GM18858 (cell line): Measurements from ENCODE around the gene ANKRD49.

Experiments used
- ATAC-seq: cut with Tn5 transposase; IDR thresholded peaks from one replicate; pipeline ENCODE4 v1.9.1; 2021; ENCODE audit not compliant: unreplicated experiment

The ANKRD49 gene

DNA sequence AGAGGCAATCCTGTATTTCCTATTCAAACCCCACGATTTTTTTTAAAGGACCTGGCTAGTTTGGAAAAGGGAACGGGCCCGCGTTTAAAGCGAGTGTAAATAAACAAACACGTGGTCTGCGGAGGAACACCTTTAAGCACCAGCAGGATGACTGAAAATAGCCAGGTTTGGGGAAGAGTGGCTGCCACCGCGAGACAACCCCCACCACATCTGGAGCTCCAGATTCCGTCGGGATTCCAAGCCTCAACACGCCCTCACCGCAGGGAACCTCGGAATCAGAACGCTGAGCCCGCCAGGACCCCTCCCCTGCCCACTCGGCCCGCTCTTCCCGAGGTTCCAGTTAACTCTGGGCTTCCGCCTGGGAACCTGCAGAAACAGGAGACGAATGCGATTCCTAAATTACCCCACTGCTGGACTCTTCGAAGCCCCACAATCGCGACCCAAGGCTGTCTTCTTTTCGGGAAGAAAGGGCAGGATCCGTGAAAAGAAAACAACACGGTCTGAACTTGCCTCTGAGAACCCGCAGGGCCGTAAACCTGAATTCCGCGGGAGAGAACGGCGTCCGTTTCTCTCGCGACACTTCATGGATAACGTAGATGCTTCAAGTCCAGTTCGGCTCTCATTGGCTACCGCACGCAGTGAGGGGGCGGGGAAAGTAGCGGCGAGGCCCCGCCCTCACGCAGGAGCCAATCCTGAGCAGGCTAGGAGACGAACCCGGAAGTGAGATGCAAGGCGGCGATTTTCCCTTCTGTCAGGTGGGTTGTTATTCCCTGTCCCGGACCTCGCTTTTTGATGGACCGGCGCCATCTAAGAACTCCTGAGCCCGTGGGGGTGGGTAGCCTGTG, at the start of gene ANKRD49, which contains the start of gene MRE11:
ANKRD49 (plus strand) TSS at position 704 of the 845 bp plus-strand sequence. CDS start 2,710 bp downstream, outside the sequence.
MRE11 (minus strand) TSS at position 564 of the 845 bp plus-strand sequence. CDS start 1,043 bp downstream, outside the sequence.
- peak; percentile 99 for ATAC-seq

GRCh38 chr11:94445641-94446040, 48.1 kb upstream of the ANKRD49 start:
- ATAC-seq, result no peak

- no peak for ATAC-seq
These were observed 46.6 kb upstream of the ANKRD49 start for GRCh38 chr11:94447149-94447548.

- ATAC-seq, result no peak
These were observed 44.8 kb upstream of the ANKRD49 start for GRCh38 chr11:94449029-94449428.

GRCh38 chr11:94449437-94449836, 44.3 kb upstream of the ANKRD49 start:
- no peak for ATAC-seq

GRCh38 chr11:94450048-94450447, 43.7 kb upstream of the ANKRD49 start:
- ATAC-seq, result no peak

- ATAC-seq, result no peak
These were observed 40.8 kb upstream of the ANKRD49 start for GRCh38 chr11:94452988-94453387.

- ATAC-seq, result no peak
These were observed 39.5 kb upstream of the ANKRD49 start for GRCh38 chr11:94454301-94454700.

DNA sequence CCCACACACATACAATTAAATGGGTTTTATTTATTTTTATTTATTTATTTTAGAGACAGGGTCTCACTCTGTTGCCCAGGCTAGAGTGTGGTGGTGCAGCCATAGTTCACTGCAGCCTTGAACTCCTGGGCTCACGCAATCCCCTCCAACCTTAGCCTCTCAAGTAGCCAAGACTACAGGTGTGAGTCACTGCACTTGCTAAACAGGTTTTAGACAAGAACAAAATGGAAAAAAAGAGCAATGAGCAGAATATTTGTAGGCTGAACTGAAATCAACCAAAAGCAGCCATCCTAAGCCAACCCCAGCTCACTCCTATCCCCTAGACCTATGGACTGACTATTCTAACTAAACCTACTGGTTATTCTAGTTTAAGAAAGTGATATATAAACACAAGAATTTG, 37.9 kb upstream of the ANKRD49 start:
- ATAC-seq, result no peak

GRCh38 chr11:94457118-94458029, 36.4 kb upstream of the ANKRD49 start:
- ATAC-seq, result no peak

DNA sequence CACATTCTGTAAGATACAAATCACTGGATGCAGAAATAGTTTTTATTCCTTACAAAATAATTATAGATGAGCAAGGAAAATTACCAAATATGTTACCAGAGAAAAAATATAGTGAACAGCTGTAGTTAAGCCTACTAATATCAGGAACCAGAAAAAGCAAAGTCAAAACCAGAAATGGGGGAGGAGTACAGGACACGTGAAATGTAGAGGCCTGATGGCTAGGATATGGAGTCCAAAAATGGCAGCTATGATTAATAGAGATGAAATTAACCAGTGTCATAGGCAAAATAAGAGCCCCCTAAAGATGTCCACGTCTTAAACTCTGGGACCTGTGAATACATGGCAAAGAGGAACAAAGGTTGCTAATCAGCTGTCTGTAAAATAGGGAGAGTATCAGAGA, 34.2 kb upstream of the ANKRD49 start:
- ATAC-seq, result no peak

DNA sequence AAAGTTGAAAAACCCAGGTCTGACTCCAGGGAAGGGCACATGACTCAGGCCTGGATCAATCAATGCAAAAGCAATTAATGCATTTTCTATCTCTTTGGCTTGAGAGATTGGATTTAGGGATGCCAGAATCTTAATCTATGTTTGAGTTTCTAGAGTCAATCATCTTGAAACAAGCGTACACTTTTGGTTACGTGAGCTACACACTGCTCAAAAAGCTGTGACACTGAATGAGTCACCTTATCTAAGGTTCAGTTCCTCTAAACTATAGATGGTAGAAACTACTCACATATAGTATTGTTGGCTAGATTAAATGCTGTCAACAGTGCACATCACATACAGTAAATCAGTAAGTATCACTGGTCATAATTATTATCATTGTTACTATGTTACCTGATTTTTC, 24.4 kb upstream of the ANKRD49 start:
- peak; percentile 82 for ATAC-seq

GRCh38 chr11:94472916-94473799, 20.6 kb upstream of the ANKRD49 start:
- peak; percentile 78 for ATAC-seq

DNA sequence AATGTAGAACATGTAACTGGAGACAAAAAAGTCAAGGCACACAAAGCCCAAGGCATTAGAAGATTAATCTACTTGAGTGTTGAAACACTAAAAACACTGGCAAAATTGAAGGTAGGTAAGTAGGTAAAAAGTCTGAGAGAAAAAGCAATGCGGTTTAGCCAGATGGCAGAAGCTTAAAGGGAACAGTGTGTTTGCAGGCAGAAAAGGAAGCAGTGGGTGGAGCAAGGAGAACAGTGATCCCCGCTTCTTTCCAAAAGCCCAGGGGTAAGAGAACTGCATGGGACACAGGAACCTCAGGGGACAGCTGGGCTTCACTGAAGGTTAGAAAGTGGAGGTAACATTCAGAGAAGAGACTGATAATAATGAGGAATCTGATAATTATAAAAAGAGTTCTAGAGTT, 16.2 kb upstream of the ANKRD49 start:
- ATAC-seq, result no peak

DNA sequence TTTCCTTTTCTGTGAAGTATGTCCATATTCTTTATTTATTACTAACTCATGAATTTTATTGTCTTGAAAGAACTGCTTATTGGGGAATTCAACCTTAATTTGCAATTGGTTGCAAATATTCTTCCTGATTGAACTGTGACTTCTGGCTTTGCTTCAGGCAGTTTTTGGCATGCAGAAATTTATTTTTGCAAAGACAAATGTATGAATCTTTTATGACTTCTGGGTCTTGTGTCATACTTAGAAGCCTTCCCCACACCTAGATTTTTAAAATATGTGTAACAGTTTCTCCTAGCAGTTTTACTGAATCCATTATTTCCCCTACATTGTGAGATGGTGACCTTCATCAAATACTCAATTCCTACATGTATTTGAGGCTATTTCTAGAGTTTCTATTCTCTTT, 12.4 kb upstream of the ANKRD49 start:
- ATAC-seq, result no peak

- ATAC-seq, result no peak
These were observed 7.7 kb upstream of the ANKRD49 start for GRCh38 chr11:94486068-94486467.

- peak; percentile 41 for ATAC-seq
These were observed 419 bp downstream of the ANKRD49 start for GRCh38 chr11:94494126-94494680.

GRCh38 chr11:94500181-94500580, 6.4 kb downstream of the ANKRD49 start:
- ATAC-seq, result no peak

DNA sequence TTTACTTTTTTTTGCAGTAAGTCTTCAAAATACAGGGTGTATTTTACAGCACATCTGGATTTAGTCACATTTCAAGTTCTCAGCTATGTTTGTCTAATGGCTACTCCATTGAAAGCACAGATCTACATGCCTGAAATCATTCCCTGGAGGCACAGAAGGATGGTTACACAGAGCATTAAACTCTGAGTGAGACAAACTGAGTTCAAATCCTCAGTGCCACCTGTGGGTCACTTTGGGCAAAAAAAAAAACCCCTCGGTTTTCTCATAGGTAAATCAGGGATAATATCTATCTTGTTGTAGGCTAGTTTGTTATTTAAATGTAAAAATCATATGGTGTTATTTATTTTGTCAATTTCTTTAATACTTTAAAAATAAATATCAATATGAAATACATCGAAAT, 7.7 kb downstream of the ANKRD49 start:
- ATAC-seq, result no peak

DNA sequence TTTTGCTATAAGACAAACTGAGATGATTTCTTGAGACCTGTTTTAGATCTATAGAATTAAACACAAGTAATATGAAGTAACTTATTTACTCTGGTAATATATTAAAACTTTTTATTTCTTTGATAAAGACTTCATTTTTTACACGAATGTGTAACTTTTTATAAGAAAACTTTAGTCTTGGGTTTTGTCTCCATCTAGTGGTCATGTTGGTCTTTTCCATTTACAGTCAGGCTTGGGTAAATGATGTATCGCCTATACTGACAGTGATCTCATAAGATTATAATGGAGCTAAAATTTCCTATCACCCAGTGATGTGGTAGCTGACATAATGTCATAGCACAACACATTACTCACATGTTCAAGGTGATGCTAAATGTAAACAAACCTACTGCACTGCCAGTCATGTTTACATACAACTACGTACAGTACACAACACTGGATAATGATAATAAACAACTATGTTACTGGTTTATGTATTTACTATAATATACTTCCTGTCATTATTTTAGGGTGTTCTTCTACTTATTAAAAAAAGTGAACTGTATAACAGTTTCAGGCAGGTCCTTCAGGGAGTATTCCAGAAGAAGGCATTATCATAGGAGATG, 11.0 kb downstream of the ANKRD49 start:
- peak; percentile 45 for ATAC-seq
